Measurements from ENCODE around the gene PCSK7.

Gene PCSK7

GRCh38 chr11:117166491-117166890, 65.4 kb downstream of the PCSK7 start:
- ChIA-PET POLR2A (no interaction called here), CTCF (interaction anchor here (1.1 to 3.8 kb wide), 5 partner anchors 10 to 27 kb away, joined by 3 to 20 read pairs (median 5); partner anchors contain the start of gene SIDT2)
- TF ChIP-seq CTCF (IDR thresholded peaks at IDR 0.05; ENCODE audit: control extremely low read depth, extremely low read depth, low read depth, missing control alignments): no peak
- DNase-seq (ENCODE audit: extremely low spot score): no peak

GRCh38 chr11:117160826-117161225, 71.0 kb downstream of the PCSK7 start:
- CTCF ChIA-PET: interaction anchor here (1.0 to 3.2 kb wide), 5 partner anchors 11 to 373 kb away, joined by 3 to 21 read pairs (median 7); partner anchors contain the start of genes SIDT2 and ZPR1

GRCh38 chr11:117159892-117160291, 72.0 kb downstream of the PCSK7 start:
- POLR2A ChIA-PET: no interaction called here
- no peak for DNase-seq (ENCODE audit: extremely low spot score)
- CTCF ChIA-PET: interaction anchor here (1.0 to 3.2 kb wide), 6 partner anchors 10 to 372 kb away, joined by 3 to 21 read pairs (median 5); partner anchors contain the start of genes SIDT2 and ZPR1
- no peak for TF ChIP-seq CTCF (IDR thresholded peaks at IDR 0.05; ENCODE audit: control extremely low read depth, extremely low read depth, low read depth, missing control alignments)

More at GRCh38 chr11:117160826-117161225, 71.0 kb downstream of the PCSK7 start:
- TF ChIP-seq CTCF (IDR thresholded peaks at IDR 0.05; ENCODE audit: control extremely low read depth, extremely low read depth, low read depth, missing control alignments): no peak
- no peak for DNase-seq (ENCODE audit: extremely low spot score)
- POLR2A ChIA-PET: interaction anchor here (0.6 kb wide), 2 partner anchors 11 to 890 kb away, joined by 3 to 6 read pairs; no protein-coding TSS in a partner anchor

- POLR2A ChIA-PET: no interaction called here
- no peak for TF ChIP-seq CTCF (IDR thresholded peaks at IDR 0.05; ENCODE audit: control extremely low read depth, extremely low read depth, low read depth, missing control alignments)
Observed at GRCh38 chr11:117157507-117157906, 74.4 kb downstream of the PCSK7 start.

GRCh38 chr11:117154468-117154867, 77.4 kb downstream of the PCSK7 start:
- no peak for DNase-seq (ENCODE audit: extremely low spot score)
- POLR2A ChIA-PET: no interaction called here
- no peak for TF ChIP-seq CTCF (IDR thresholded peaks at IDR 0.05; ENCODE audit: control extremely low read depth, extremely low read depth, low read depth, missing control alignments)
- CTCF ChIA-PET: interaction anchor here (0.5 to 1.4 kb wide), 3 partner anchors 9 to 22 kb away, joined by 3 read pairs; no protein-coding TSS in a partner anchor

More at GRCh38 chr11:117157507-117157906, 74.4 kb downstream of the PCSK7 start:
- DNase-seq (ENCODE audit: extremely low spot score): no peak
- CTCF ChIA-PET: interaction anchor here (0.8 to 1.6 kb wide), 4 partner anchors 10 to 69 kb away, joined by 3 to 7 read pairs (median 4); partner anchors contain the start of gene PAFAH1B2
